Thymus (tissue), 11 donors: ENCODE data around the gene HECA. TPM values are rescaled to one million over a fixed set of nuclear protein-coding genes. Genes with fewer than 3 reads are reported as not detected.
"Not testable (repeated sequence)": the region's sequence is repeated elsewhere in the genome, so short reads cannot be mapped to it uniquely, and the experiment has no call there.

Source experiments
- DNase-seq, 9 donors: peaks; one replicate each; pipeline ENCODE4 v3.0.0-alpha.2; 2013; ENCODE audit warnings: low spot score in 9 of 9, low read depth in 6 of 9, missing footprints in 1 of 9
- H3K27ac ChIP-seq, 2 donors: one replicate each; pipeline ENCODE4 v1.5.1; 2013; ENCODE audit warnings: control low read depth in 1 of 2, low read depth in 1 of 2, low read length in 1 of 2, mild to moderate bottlenecking in 1 of 2, moderate library complexity in 1 of 2
- H3K27me3 ChIP-seq, 2 donors: one replicate each; pipeline ENCODE4 v1.5.1; 2013; ENCODE audit warnings: low read length in 1 of 2; ENCODE audit not compliant: control insufficient read depth in 2 of 2, insufficient read depth in 1 of 2
- H3K36me3 ChIP-seq, 2 donors: one replicate each; pipeline ENCODE4 v1.5.1; 2013; ENCODE audit warnings: low read length in 1 of 2, mild to moderate bottlenecking in 1 of 2, moderate library complexity in 1 of 2; ENCODE audit not compliant: control insufficient read depth in 2 of 2, insufficient read depth in 2 of 2
- H3K4me1 ChIP-seq, 2 donors: one replicate each; pipeline ENCODE4 v1.5.1; 2013; ENCODE audit warnings: low read length in 2 of 2; ENCODE audit not compliant: control insufficient read depth in 2 of 2, insufficient read depth in 2 of 2
- H3K4me3 ChIP-seq, 2 donors: one replicate each; pipeline ENCODE4 v1.5.1; 2013; ENCODE audit warnings: low read length in 2 of 2, control low read depth in 1 of 2, mild to moderate bottlenecking in 1 of 2
- H3K9me3 ChIP-seq, 2 donors: one replicate each; pipeline ENCODE4 v1.5.1; 2013; ENCODE audit warnings: low read length in 1 of 2, mild to moderate bottlenecking in 1 of 2; ENCODE audit not compliant: control insufficient read depth in 2 of 2, insufficient read depth in 1 of 2
- WGBS: extraction: QIAGEN DNeasy Blood & Tissue Kit; methylation state at CpG from one replicate; pipeline ENCODE4 v1.1.7; 2013; 5-methylcytosine and 5-hydroxymethylcytosine counted together
- polyA plus RNA-seq: library from polyadenylated mRNA; stranded (reverse); fragments of 200-250 nt; gene quantifications from one replicate; pipeline ENCODE4 v1.2.3, GENCODE V29; 2013
- total RNA-seq: library from RNA; stranded (reverse); fragments of 120-200 nt; gene quantifications from one replicate; pipeline ENCODE4 v1.2.4, GENCODE V29; 2013
- donor health status: healthy.

Gene HECA
- total and polyA plus RNA-seq, 2 donors: 29.7 to 36.0 TPM

DNA sequence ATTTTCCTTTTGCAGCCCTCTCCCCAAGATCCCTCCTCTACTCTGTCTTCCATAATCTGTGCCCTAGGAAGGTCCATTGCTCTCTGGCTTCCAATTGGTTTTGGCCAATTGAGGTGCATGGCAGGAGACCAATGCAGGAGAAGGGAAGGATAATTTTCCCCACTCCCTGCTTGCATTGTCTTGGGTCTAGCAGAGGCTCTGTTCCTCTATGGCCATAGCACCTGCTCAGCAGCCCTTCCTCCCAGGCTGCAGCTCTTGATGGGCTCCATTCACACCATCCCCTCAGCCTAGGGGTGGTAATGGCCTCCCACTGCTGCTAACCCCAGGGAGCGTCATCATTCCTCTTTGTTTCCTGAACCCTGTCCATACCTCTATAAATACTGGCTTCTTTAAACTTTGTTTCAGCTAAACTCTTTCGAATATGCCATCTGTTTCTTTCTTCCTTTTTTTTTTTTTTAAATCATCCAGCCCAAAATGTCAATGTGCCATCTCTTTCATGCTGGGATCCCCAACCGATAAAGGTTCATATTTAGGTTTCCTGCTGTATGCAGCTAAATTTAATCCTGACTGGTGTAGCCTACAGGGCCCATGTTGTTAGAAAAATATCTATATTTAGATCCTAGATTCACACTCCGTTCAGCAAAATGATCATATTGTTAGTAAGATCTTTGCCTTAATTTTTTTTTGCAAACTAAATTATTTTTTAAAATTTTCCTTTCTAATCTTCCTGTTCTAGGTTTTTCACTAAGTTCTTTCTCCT, 63.8 kb downstream of the HECA start:
- no peak overlapping the region for H3K27ac ChIP-seq
- WGBS: 60% methylated on average over 4 of the region's 4 CpGs
- DNase-seq: no peak
- H3K27me3 ChIP-seq: no peaks in the 10 kb centered on the region
- no peaks in the 10 kb centered on the region for H3K4me1 ChIP-seq
- no peaks in the 10 kb centered on the region for H3K36me3 ChIP-seq
- no peaks in the 10 kb centered on the region for H3K9me3 ChIP-seq
- H3K4me3 ChIP-seq: no peak overlapping the region

DNA sequence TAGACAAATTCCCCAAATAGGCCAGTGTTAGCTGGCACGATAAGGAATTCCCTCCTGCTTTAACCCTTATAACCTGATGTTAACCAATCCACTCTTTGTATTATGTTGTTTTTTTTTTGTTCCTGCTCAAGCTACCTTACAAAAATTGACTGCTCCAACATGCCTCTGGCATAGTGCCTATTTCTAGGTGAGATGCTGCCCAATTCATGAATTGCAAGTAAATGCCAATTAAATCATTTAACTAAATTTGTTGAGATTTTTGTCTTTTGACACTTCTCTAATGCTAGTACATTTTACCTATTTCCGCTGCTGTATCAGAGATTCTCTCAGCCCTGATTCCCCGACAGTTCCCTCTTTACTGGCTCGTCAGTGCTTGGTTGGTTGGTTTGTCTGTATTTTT, 66.5 kb downstream of the HECA start:
- no peak overlapping the region for H3K27ac ChIP-seq
- no peaks in the 10 kb centered on the region for H3K4me1 ChIP-seq
- no peaks in the 10 kb centered on the region for H3K36me3 ChIP-seq
- no peak overlapping the region for H3K4me3 ChIP-seq
- DNase-seq: no peak
- H3K27me3 ChIP-seq: no peaks in the 10 kb centered on the region
- peaks cover 0 to 12% of the 10 kb centered on the region in 2 donors for H3K9me3 ChIP-seq
- WGBS: 97% methylated on average over 4 of the region's 4 CpGs

DNA sequence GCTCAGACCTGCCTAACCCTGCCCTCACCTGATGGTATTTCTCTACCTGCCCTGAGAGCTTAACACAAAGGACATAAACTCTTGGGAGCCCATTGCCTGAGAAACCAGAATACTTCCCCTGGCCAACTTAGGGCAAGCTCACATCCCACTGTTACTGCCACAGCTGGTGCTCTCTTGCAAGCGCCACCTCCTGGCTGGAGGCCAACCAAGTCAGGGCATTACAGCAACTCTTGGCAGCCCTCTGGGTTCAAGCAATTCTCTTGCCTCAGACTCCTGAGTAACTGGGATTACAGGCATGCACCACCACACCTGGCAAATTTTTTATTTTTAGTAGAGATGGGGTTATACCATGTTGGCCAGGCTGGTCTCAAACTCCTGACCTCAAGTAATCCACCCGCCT, 70.1 kb downstream of the HECA start:
- Histone ChIP-seq H3K27me3 (no peaks in the 10 kb centered on the region), H3K9me3 (peaks cover 0 to 13% of the 10 kb centered on the region in 2 donors), H3K4me1 (no peaks in the 10 kb centered on the region), H3K36me3 (no peaks in the 10 kb centered on the region), H3K4me3 (no peak overlapping the region), H3K27ac (no peak overlapping the region)
- WGBS: 100% methylated on average over 2 of the region's 2 CpGs
- no peak for DNase-seq

DNA sequence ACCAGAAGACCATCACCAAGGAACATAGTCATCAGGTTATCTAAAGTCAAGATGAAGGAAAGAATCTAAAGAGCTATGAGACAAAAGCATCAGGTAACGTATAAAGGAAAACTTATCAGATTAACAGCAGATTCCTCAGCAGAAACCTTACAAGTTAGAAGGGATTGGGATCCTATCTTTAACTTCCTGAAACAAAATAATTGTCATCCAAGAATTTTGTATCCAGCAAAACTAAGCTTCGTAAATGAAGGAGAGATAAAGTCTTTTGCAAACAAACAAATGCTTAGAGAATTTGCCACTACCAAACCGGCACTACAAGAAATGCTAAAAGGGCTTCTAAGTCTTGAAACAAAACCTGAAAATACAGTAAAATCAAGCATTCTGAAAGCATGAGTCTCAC, 71.0 kb downstream of the HECA start:
- H3K36me3 ChIP-seq: no peaks in the 10 kb centered on the region
- no peak for DNase-seq
- H3K27me3 ChIP-seq: no peaks in the 10 kb centered on the region
- no peaks in the 10 kb centered on the region for H3K4me1 ChIP-seq
- WGBS: 98% methylated on average over 3 of the region's 3 CpGs
- peaks cover 0 to 19% of the 10 kb centered on the region in 2 donors for H3K9me3 ChIP-seq
- no peak overlapping the region for H3K4me3 ChIP-seq
- H3K27ac ChIP-seq: no peak overlapping the region

DNA sequence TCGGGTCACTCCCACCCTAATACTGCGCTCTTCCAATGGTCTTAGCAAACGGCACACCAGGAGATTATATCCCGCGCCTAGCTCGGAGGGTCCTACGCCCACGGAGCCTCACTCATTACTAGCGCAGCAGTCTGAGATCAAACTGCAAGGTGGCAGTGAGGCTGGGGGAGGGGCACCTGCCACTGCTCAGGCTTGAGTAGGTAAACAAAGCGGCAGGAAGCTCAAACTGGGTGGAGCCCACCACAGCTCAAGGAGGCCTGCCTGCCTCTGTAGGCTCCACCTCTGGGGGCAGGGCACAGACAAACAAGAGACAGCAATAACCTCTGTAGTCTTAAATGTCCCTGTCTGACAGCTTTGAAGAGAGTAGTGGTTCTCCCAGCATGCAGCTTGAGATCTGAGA, 75.9 kb downstream of the HECA start:
- not testable (repeated sequence) for DNase-seq, H3K27me3 ChIP-seq
- WGBS: 96% methylated on average over 10 of the region's 10 CpGs

DNA sequence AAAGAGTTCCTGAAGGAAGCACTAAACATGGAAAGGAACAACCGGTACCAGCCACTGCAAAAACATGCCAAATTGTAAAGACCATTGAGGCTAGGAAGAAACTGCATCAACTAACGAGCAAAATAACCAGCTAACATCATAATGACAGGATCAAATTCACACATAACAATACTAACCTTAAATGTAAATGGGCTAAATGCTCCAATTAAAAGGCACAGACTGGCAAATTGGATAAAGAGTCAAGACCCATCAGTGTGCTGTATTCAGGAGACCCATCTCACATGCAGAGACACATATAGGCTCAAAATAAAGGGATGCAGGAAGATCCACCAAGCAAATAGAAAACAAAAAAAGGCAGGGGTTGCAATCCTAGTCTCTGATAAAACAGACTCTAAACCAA, 77.6 kb downstream of the HECA start:
- not testable (repeated sequence) for H3K4me1 ChIP-seq, H3K27me3 ChIP-seq

More for the DNA sequence above, 75.9 kb downstream of the HECA start:
- peaks cover 0 to 14% of the 10 kb centered on the region in 2 donors for H3K9me3 ChIP-seq
- H3K36me3 ChIP-seq, H3K27ac ChIP-seq, H3K4me1 ChIP-seq, H3K4me3 ChIP-seq: not testable (repeated sequence)

DNA sequence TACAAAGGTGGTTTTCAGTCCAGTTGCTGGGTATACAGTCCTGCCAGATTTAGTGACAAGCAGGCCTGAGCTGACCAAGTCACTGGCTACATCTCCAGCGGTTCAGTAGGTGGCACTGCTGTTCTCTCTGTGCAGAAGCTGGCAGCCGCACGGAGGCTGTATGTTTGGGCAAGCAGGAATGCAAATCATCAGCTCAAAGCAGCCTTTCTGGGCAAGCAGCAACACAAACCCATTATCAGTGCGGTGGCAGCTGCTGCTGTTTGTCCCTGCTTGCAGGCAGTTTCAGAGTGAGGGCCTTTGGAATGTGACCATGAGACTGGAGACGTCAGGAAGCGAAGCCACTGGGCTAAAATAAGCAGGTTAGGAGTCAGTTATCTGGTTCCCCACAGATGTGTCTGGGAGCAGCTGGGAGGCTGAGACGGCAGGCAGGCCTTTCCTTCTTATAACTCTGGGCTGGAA, 84.4 kb downstream of the HECA start:
- Histone ChIP-seq H3K9me3 (no peaks in the 10 kb centered on the region), H3K4me1 (peaks cover 3 to 8% of the 10 kb centered on the region in 2 donors), H3K27ac (peak overlapping the region; percentile 53 to 59), H3K36me3 (no peaks in the 10 kb centered on the region), H3K4me3 (no peak overlapping the region), H3K27me3 (no peaks in the 10 kb centered on the region)
- DNase-seq: peak; percentile 37 to 87 (median 64)
- WGBS: 32% methylated on average over 7 of the region's 7 CpGs

More for the DNA sequence above, 77.6 kb downstream of the HECA start:
- not testable (repeated sequence) for DNase-seq, H3K36me3 ChIP-seq, H3K4me3 ChIP-seq, H3K27ac ChIP-seq
- peaks cover 0 to 10% of the 10 kb centered on the region in 2 donors for H3K9me3 ChIP-seq
- WGBS: 100% methylated on average over 1 of the region's 2 CpGs

DNA sequence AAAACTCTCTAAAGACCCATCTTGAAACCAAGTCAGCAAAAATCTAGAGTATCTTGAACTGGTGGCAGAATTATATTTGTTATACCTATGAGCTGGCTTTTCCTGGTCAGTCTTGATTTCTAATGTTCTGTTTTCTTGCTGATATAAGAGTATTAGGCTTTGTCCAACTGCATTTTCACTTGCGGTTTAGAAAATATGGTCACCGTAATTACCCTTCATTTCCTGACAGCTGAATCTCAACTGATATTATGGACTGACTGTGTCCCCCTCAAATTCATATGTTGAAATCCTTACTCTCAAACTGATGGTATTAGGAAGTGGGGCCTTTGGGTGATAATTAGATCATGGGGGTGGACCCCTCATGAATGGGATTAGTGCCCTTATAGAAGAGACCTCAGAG, 84.9 kb downstream of the HECA start:
- Histone ChIP-seq H3K4me1 (peaks cover 3 to 8% of the 10 kb centered on the region in 2 donors), H3K36me3 (no peaks in the 10 kb centered on the region), H3K9me3 (no peaks in the 10 kb centered on the region), H3K27ac (peak overlapping the region; percentile 53 to 59), H3K4me3 (no peak overlapping the region), H3K27me3 (no peaks in the 10 kb centered on the region)
- 97% methylated on average over 2 of the region's 2 CpGs for WGBS
- DNase-seq: peak in 1 of 9 donors; percentile 2

DNA sequence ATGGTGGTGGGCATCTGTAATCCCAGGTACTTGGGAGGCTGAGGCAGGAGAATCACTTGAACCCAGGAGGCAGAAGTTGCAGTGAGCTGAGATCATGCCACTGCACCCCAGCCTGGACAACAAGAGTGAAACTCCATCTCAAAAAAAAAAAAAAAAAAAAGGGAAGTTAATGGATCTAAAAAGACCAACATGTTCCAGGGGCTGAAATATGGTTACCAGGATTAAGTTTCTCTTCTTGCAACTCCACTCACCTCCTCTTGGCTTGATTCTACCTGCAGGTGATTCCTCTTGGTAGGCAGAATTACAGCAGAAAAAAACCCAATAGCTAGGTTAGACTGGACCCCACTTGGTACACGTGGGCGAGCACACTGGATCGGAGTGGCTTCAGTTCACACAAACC, 93.5 kb downstream of the HECA start:
- not testable (repeated sequence) for H3K27me3 ChIP-seq, H3K36me3 ChIP-seq, H3K27ac ChIP-seq, H3K9me3 ChIP-seq, DNase-seq, H3K4me3 ChIP-seq, H3K4me1 ChIP-seq
- 98% methylated on average over 3 of the region's 3 CpGs for WGBS
